Measurements from ENCODE around the gene LUZP2.

LUZP2 gene

DNA sequence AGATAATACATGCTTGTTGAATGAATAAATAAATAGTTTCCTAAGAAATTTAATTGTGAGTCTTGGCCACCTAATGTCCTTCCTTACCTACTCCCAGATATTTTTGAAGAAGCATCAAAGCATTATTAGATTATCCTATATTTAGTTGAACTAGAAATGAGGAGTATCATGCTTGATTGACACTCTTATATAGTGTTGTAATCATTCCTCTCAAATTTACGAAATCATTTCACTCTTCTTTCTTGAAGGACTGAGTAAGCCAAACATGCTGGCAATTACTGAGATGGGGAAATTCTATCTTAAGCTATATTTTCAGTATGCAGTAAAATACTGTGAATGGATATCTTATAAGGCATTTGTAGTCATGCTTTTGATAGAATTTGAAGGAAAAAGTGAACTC lies 189.0 kb downstream of the LUZP2 start:
- FAIRE-seq (no peak), DNase-seq (ENCODE audit: insufficient read length) (no peak)
- TF ChIP-seq TAF1 (IDR thresholded peaks at IDR 0.05; ENCODE audit: borderline replicate concordance, low read depth, low read length) (no peak), POLR2AphosphoS5 (IDR thresholded peaks at IDR 0.05; ENCODE audit: low read depth, low read length) (no peak), POLR2A (IDR thresholded peaks at IDR 0.05; ENCODE audit: low read depth, low read length) (no peak)

DNA sequence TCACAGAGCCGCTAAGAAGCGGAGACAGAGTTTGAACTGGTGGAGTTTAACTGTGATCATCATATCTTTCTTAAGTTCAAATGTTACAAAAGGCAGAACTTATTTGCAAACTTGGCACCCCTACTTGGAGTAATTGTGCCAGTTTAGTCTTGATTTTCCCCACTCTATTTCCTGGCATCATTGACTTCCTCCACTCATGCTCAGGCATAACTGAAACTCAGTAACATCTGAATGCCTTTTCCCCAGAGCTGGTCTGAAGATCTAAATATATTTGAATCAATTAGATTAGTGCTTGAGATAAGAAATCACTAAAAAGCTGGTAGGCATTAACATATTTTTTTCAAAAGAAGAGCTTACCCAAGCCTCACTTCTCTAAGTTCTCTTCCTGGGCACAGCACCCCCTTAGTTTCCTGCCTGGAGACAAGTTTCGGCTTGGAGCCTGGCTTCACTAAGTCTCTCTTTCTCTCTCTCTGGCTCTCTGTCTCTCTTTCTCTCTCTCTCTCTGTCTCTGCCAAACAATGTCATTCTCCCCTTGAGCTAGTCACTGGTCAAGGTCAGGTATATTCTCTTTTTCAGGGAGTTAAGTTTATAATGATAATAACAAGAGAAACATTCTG lies 190.8 kb downstream of the LUZP2 start:
- TF ChIP-seq POLR2AphosphoS5 (IDR thresholded peaks at IDR 0.05; ENCODE audit: low read depth, low read length) (no peak), TAF1 (IDR thresholded peaks at IDR 0.05; ENCODE audit: borderline replicate concordance, low read depth, low read length) (no peak), POLR2A (IDR thresholded peaks at IDR 0.05; ENCODE audit: low read depth, low read length) (no peak)

DNA sequence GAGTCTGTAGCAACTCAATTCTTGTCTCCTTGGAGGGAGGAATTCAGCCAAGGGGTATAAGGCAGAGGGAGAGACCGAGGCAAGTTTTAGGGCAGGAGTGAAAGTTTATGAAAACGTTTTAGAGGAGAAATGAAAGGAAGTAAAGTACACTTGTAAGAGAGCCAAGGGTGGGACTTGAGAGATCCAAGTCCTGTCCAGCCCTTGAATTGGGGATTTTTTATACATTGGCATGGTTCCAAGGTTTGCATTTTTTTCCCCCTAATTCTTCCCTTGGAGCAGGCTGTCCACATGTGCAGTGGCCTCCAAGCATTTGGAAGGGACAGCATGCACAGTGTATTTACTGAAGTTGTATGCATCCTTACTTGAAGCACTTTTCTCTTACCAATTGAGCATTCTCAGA lies 192.1 kb downstream of the LUZP2 start:
- TF ChIP-seq TAF1 (IDR thresholded peaks at IDR 0.05; ENCODE audit: borderline replicate concordance, low read depth, low read length), result no peak
- no peak for TF ChIP-seq POLR2A (IDR thresholded peaks at IDR 0.05; ENCODE audit: low read depth, low read length)
- no peak for TF ChIP-seq POLR2AphosphoS5 (IDR thresholded peaks at IDR 0.05; ENCODE audit: low read depth, low read length)
- no peak for FAIRE-seq
- DNase-seq (ENCODE audit: insufficient read length), result no peak

More for the DNA sequence above, 190.8 kb downstream of the LUZP2 start:
- FAIRE-seq, result no peak
- no peak for DNase-seq (ENCODE audit: insufficient read length)

DNA sequence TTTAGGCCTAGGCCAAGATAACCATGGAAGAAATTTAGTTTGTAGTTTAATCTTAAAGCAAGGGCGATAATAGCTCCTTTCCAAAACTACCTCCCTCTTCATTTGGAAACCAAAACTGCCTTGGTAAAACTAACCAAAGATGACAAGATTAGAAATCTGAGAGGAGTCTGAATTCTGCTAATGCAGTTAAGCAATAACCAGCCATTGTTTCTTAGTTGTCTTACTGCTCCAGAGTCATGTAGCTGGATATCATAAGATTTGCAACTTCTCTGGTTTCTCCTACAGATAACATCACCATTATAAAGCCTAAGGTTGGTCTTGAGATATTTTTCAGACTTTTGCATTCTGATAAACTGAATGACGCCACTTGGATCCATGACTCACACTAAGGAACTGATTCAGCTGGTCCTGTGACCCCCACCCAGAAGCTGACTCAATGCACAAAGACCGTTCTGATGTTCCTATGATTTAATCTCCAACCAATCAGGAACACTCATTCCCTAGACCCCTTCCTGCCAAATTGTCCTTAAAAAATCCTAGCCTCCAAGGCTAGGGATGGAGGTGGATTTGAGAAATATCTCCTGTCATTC lies 200.8 kb downstream of the LUZP2 start:
- no peak for FAIRE-seq
- TF ChIP-seq POLR2AphosphoS5 (IDR thresholded peaks at IDR 0.05; ENCODE audit: low read depth, low read length) (no peak), POLR2A (IDR thresholded peaks at IDR 0.05; ENCODE audit: low read depth, low read length) (no peak), TAF1 (IDR thresholded peaks at IDR 0.05; ENCODE audit: borderline replicate concordance, low read depth, low read length) (no peak)
- DNase-seq (ENCODE audit: insufficient read length), result no peak

DNA sequence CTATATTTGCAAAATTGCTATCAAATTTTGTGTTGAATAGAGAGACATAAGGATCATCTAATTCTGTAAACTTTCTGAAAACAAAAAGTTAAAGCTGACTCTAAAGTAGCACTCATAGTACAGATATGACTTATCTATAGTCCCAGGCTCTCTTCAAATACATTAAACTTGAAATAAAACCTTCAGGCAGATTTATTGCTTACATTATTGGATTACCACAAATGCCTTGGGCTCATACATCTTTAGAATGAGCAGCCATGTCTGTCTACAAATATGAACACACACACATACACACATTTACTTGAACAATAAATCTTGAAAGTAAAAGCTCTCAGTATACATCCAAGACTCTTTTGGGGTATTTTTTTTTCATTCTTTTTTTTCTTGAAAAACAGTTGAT lies 207.9 kb downstream of the LUZP2 start:
- TF ChIP-seq POLR2A (IDR thresholded peaks at IDR 0.05; ENCODE audit: low read depth, low read length) (no peak), POLR2AphosphoS5 (IDR thresholded peaks at IDR 0.05; ENCODE audit: low read depth, low read length) (no peak), TAF1 (IDR thresholded peaks at IDR 0.05; ENCODE audit: borderline replicate concordance, low read depth, low read length) (no peak)
- DNase-seq (ENCODE audit: insufficient read length), result no peak
- FAIRE-seq, result no peak

DNA sequence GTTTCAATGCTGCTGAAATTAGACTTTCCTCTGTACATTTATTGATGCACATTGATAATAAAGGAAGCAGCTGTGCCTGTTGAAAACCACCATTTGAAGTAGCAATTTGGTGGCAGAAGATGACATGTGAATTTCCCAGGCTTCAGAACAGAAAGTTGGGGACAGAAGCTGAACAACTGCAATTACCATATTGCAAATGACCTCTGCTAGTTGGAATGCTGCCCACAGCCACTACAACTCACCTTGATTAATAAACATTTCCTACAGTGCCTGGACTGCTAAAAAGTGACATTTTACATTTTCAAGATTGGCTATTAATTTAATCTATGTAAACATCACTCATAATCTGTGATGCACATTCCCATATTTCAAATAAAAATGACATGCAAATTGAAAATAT lies 208.6 kb downstream of the LUZP2 start:
- DNase-seq (ENCODE audit: insufficient read length), result no peak
- no peak for FAIRE-seq
- TF ChIP-seq POLR2AphosphoS5 (IDR thresholded peaks at IDR 0.05; ENCODE audit: low read depth, low read length) (no peak), TAF1 (IDR thresholded peaks at IDR 0.05; ENCODE audit: borderline replicate concordance, low read depth, low read length) (no peak), POLR2A (IDR thresholded peaks at IDR 0.05; ENCODE audit: low read depth, low read length) (no peak)

DNA sequence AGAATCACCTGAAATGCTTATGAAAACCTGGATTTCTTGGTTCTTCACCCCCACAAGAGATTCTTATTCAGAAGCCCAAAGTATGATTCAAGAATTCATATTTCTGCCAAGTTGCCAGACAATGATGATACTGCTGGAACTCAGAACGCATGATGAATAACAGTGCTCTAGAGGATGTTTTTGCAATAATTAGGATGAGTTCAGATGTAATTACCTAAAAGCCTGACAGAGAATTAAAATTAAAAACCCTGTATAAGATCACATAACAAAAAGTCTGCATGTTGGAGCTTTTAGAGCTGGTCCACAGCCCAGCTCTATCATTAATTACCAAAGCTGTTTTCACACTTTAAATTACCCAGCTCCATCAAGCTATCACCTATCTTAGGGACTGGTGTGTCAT lies 211.8 kb downstream of the LUZP2 start:
- TF ChIP-seq TAF1 (IDR thresholded peaks at IDR 0.05; ENCODE audit: borderline replicate concordance, low read depth, low read length) (no peak), POLR2AphosphoS5 (IDR thresholded peaks at IDR 0.05; ENCODE audit: low read depth, low read length) (no peak), POLR2A (IDR thresholded peaks at IDR 0.05; ENCODE audit: low read depth, low read length) (no peak)
- DNase-seq (ENCODE audit: insufficient read length), result no peak
- no peak for FAIRE-seq

DNA sequence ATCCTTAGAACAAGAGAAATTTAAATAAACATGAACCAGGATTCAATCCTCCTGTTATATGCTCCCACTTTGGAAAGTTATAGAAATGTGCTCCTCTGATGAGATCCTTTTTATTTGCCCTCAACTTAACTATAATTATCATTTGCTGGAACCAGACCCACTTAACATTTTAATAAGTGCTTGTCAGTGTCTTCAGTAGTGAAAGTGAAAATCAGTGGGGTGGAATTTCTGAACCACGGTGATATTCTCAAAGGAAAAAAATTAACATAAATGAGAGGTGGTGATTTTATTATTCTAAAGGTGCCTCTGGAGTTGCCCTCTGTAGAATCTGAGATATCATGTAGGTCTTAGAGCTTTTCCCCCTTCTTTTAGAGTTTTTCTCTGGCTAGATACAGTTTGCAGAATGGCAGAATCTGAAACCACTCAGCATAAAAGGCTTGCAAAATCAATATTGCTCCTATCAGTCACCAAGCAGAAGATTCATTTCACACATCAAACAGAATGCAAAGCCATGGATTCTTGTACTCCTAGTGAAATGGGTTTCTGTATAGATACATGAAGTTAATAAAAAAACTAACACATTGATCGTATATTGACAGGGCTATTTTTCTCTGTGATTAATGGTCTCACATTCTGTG lies 213.2 kb downstream of the LUZP2 start:
- FAIRE-seq, result no peak
- DNase-seq (ENCODE audit: insufficient read length), result no peak
- TF ChIP-seq POLR2A (IDR thresholded peaks at IDR 0.05; ENCODE audit: low read depth, low read length) (no peak), TAF1 (IDR thresholded peaks at IDR 0.05; ENCODE audit: borderline replicate concordance, low read depth, low read length) (no peak), POLR2AphosphoS5 (IDR thresholded peaks at IDR 0.05; ENCODE audit: low read depth, low read length) (no peak)

DNA sequence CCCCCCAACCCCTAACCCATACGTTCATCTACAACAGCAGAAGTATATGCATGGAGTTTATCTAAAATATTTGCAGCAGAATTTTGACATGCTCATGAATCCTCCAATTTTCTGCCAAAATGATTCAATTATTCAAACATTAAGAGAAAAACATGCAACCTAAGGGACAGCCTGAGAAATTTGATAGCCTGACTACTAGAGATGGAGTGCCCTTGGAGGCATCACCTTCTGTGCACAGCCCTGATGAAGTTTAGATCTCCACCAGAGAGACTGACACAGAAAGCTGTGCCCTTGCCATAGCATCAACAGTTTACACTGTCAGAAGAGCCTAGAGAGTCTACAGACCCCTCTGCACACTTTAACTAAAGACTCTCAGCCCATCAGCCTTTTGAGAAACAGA lies 217.7 kb downstream of the LUZP2 start:
- DNase-seq (ENCODE audit: insufficient read length) (no peak), FAIRE-seq (no peak)
- TF ChIP-seq POLR2AphosphoS5 (IDR thresholded peaks at IDR 0.05; ENCODE audit: low read depth, low read length) (no peak), TAF1 (IDR thresholded peaks at IDR 0.05; ENCODE audit: borderline replicate concordance, low read depth, low read length) (no peak), POLR2A (IDR thresholded peaks at IDR 0.05; ENCODE audit: low read depth, low read length) (no peak)

DNA sequence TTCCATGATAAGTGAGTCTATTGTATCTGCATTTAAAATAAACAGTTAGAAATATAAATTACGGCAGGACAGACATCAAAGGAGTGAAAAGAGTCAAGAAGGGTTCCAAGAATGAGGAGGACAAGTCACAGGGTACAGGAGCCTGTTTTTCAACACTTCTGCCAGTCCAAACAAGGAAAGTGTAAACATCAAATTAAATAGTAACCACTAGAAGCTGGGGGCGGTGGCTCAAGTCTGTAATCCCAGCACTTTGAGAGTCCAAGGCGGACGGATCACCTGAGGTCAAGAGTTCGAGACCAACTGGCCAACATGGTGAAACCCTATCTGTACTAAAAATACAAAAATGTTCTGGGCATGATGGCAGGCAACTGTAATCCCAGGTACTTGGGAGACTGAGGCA lies 219.6 kb downstream of the LUZP2 start:
- DNase-seq (ENCODE audit: insufficient read length), result no peak
- no peak for FAIRE-seq
- TF ChIP-seq POLR2AphosphoS5 (IDR thresholded peaks at IDR 0.05; ENCODE audit: low read depth, low read length) (no peak), POLR2A (IDR thresholded peaks at IDR 0.05; ENCODE audit: low read depth, low read length) (no peak), TAF1 (IDR thresholded peaks at IDR 0.05; ENCODE audit: borderline replicate concordance, low read depth, low read length) (no peak)

DNA sequence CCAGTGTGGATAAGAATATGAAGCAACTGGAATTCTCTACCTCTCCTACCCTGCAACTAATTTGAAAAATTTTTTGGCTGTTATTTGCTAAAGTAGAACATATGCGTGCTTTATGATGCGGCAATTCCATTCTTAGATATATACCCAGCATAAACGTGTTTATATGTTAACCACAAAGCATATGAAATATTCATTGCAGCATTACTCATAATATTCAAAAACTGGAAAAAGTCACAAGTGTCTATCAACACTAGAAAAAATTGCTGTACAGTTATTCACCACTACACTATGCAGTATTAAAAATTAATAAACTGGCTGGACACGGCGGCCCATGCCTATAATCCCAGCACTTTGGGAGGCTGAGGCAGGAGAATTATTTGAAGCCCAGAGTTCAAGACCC lies 226.4 kb downstream of the LUZP2 start:
- no peak for DNase-seq (ENCODE audit: insufficient read length)
- no peak for TF ChIP-seq POLR2AphosphoS5 (IDR thresholded peaks at IDR 0.05; ENCODE audit: low read depth, low read length)
- no peak for TF ChIP-seq TAF1 (IDR thresholded peaks at IDR 0.05; ENCODE audit: borderline replicate concordance, low read depth, low read length)
- no peak for TF ChIP-seq POLR2A (IDR thresholded peaks at IDR 0.05; ENCODE audit: low read depth, low read length)
- no peak for FAIRE-seq

DNA sequence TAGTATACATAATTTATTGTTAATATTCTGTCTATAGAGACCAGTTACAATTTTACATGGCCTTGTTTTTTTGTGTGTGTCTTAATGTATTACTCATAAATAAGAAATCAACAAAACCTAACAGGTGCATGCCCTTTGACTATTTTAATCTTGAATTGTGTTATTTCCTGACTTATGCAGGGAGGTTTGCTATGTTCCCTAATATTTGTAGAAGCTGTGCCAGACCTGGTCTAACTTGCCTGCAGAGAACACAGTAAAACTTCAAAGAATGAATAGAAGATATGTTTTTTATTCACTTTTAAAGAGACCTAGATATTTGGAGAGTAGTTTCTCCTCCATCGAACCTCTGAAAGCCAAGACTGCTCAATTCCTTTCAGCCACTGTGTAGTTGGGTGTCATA lies 234.7 kb downstream of the LUZP2 start:
- DNase-seq (ENCODE audit: insufficient read length) (no peak), FAIRE-seq (no peak)
- TF ChIP-seq TAF1 (IDR thresholded peaks at IDR 0.05; ENCODE audit: borderline replicate concordance, low read depth, low read length) (no peak), POLR2A (IDR thresholded peaks at IDR 0.05; ENCODE audit: low read depth, low read length) (no peak), POLR2AphosphoS5 (IDR thresholded peaks at IDR 0.05; ENCODE audit: low read depth, low read length) (no peak)
